Left lobe of liver (tissue), 2 donors: ENCODE data around the gene MED22. TPM values are rescaled to one million over a fixed set of nuclear protein-coding genes. Genes with fewer than 3 reads are reported as not detected.

Experiments used
- ATAC-seq: fragments of 200-7000 bp; cut with Tn5 transposase; one replicate; pipeline ENCODE4 v1.9.1; 2020; ENCODE audit warnings: mild to moderate bottlenecking, moderate library complexity
- DNase-seq: peaks from one replicate; pipeline ENCODE4 v3.0.0-alpha.2; 2020; ENCODE audit warnings: low spot score
- total RNA-seq: library from RNA; stranded (reverse); gene quantifications from one replicate; pipeline ENCODE4 v1.2.1, GENCODE V29; 2021
- donor health status: DM: no; HTN: no; CAD: no; lungs with moderate emphysema.
- donor health status: DM: no; HTN: yes; CAD: no.

Gene MED22
- total RNA-seq, 1 donor from 2014 or later, result 10.3 TPM

- DNase-seq, result peak; percentile 90
Measured at GRCh38 chr9:133356391-133357091, 8.6 kb upstream of the MED22 start, which contains the start of the genes SURF1 and SURF2. SURF1 (minus strand) TSS chr9:133356487; CDS start chr9:133356453, 34 bp downstream. SURF2 (plus strand) TSS chr9:133356550; CDS start chr9:133356593, 43 bp downstream.

GRCh38 chr9:133355881-133356357 is 8.0 kb upstream of the MED22 start:
- ATAC-seq (peak; percentile 14), DNase-seq (no peak)

More at GRCh38 chr9:133356391-133357091, 8.6 kb upstream of the MED22 start, which contains the start of the genes SURF1 and SURF2:
- ATAC-seq, result peak; percentile 87

GRCh38 chr9:133354766-133355165 is 6.8 kb upstream of the MED22 start:
- ATAC-seq (peak; percentile 39), DNase-seq (no peak)

GRCh38 chr9:133353548-133353947 is 5.6 kb upstream of the MED22 start:
- ATAC-seq (no peak), DNase-seq (no peak)

- no peak for DNase-seq
- no peak for ATAC-seq
Measured at GRCh38 chr9:133352635-133353340, 4.9 kb upstream of the MED22 start.

- ATAC-seq, result no peak
- no peak for DNase-seq
Measured at GRCh38 chr9:133351908-133352634, 4.1 kb upstream of the MED22 start.

- ATAC-seq, result no peak
- DNase-seq, result no peak
Measured at GRCh38 chr9:133351526-133351907, 3.6 kb upstream of the MED22 start.

GRCh38 chr9:133349965-133350616 is 2.2 kb upstream of the MED22 start:
- ATAC-seq (no peak), DNase-seq (no peak)

- DNase-seq (no peak), ATAC-seq (no peak)
Measured at GRCh38 chr9:133348718-133349573, 1.0 kb upstream of the MED22 start.

- DNase-seq (no peak), ATAC-seq (peak; percentile 60)
Measured at GRCh38 chr9:133347515-133347984, 381 bp downstream of the MED22 start.

- ATAC-seq, result no peak
- DNase-seq, result no peak
Measured at GRCh38 chr9:133346021-133346785, 1.7 kb downstream of the MED22 start.

- ATAC-seq (no peak), DNase-seq (no peak)
Measured at GRCh38 chr9:133345596-133345995, 2.3 kb downstream of the MED22 start.

- ATAC-seq (no peak), DNase-seq (no peak)
Measured at GRCh38 chr9:133344979-133345378, 3.0 kb downstream of the MED22 start.

GRCh38 chr9:133344071-133344470 is 3.9 kb downstream of the MED22 start:
- ATAC-seq (no peak), DNase-seq (no peak)

GRCh38 chr9:133342570-133342969 is 5.4 kb downstream of the MED22 start:
- DNase-seq, result no peak
- no peak for ATAC-seq

GRCh38 chr9:133342069-133342406 is 5.9 kb downstream of the MED22 start:
- ATAC-seq, result no peak
- no peak for DNase-seq

- DNase-seq (no peak), ATAC-seq (peak; percentile 16)
Measured at GRCh38 chr9:133341369-133342068, 6.4 kb downstream of the MED22 start.

GRCh38 chr9:133340916-133341315 is 7.0 kb downstream of the MED22 start:
- ATAC-seq (no peak), DNase-seq (no peak)

- no peak for DNase-seq
- no peak for ATAC-seq
Measured at GRCh38 chr9:133340256-133340655, 7.7 kb downstream of the MED22 start.
